HG03280 (cell line): ENCODE measurements around the gene TENT4B.
"Not testable (repeated sequence)": the region's sequence is repeated elsewhere in the genome, so short reads cannot be mapped to it uniquely, and the experiment has no call there.

Experiments
- ATAC-seq: cut with Tn5 transposase; IDR thresholded peaks from one replicate; pipeline ENCODE4 v1.9.1; 2021; ENCODE audit warnings: mild to moderate bottlenecking, moderate library complexity; ENCODE audit not compliant: unreplicated experiment

TENT4B gene

DNA sequence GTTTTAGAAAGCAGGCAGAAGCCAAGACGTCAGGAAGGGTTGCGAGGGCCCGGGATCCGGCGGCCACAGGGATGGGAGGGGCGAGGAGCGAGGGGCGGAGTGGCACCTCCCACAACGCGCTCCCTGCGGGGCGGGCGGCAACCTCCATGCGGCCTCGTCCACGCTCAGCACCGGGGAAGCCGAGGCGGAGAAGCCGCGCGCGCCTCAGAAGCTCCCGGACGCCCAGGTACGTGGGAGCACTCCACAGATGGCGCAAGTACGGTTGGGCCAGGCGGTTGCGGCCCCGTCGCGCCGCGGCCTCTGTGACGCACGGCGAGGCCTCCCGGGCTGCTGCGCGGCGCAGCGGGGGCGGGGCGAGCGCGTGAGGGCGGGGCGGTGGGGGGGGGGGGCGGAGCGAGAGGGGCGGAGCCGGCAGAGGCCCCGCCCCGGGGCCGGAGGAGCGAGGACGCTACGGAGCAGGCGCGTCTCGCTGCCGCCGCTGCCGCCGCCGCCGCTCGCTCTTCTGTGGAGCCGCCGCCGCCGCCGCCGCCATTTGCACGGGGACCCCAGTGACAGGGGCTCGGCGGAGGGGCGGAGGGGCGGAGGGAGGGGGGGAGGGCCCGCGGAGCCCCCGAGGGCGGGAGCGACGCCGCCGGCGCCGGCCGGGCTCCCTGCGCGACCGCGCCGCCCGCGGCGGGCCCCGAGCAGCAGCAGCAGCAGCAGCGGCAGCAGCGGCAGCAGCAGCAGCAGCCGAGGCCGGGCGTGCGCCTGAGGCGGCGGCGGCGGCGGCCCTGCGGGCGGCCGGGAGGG, at the start of gene TENT4B:
Gene TENT4B, plus strand, starts transcription at position 500 of the 789 bp plus-strand sequence. CDS start 316 bp downstream, outside the sequence.
- ATAC-seq, result peak; percentile 78

DNA sequence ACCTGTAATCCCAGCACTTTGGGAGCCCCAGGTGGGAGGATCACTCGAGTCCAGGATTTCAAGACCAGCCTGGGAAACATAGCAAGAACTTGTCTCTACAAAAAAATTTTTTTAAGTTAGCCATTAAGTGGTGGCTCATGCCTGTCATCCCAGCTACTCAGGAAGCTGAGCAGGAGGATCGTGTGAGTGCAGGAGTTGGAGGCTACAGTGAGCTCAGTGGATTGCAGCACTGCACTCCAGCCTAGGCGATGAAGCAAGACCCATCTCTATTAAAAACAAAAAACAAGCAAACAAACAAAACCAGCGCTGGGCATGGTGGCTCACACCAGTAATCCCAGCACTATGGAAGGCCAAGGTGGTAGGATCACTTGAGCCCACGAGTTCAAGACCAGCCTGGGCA, 49.3 kb upstream of the TENT4B start:
- ATAC-seq, result no peak

DNA sequence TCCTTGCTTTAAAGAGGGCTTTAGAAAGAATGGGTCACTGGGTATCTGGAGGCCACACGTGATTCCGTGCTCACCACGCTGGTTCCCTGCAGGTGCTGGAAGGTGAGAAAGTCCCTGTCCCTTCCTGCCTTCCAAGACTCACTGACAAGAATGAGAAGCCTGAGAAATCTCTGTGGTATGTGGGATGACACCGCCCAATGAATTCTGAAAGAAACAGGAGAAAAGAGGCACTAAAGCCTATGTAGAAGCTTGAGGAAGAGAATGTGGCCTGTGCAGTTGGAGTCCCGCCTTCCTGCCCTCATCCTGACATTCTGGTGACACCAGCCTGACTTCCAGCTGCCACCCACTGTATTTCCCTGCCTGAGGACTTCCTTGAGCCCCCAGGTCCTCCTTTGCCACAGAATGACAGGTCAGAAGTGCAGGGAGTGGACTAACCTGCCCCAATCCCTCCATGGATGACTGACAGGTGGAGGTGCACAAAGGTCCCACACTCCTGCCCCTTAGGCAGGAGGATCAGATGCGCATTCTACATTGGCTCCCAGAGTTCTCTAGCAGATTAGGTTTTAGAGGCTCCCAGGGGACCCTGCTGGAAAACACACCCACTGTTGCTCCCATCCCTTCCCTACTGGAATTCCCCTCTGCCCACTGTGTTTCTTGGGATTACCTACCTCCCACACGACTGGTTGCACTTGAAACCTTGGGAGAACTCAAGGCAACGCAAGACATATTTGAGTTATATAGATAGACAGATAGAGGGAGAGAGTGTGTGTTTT, 38.6 kb upstream of the TENT4B start:
- no peak for ATAC-seq

DNA sequence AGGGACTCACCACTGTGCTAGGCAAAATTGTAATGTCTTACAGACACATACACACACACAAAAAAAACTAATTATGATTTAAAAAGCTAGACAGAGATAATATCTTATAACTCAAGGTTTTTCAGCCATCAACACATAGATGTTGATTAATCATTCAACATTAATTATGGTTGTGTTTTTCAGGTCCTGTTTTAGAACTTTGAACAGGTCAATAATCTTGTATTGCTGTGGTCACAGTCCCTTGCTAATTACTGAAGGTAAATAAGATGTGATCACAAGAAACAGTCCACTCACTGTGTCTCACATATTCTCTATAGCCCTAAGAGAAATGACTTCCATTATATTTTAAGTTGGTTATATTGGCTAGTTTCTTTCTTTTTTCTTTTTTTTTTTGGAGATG, 32.4 kb upstream of the TENT4B start:
- no peak for ATAC-seq

DNA sequence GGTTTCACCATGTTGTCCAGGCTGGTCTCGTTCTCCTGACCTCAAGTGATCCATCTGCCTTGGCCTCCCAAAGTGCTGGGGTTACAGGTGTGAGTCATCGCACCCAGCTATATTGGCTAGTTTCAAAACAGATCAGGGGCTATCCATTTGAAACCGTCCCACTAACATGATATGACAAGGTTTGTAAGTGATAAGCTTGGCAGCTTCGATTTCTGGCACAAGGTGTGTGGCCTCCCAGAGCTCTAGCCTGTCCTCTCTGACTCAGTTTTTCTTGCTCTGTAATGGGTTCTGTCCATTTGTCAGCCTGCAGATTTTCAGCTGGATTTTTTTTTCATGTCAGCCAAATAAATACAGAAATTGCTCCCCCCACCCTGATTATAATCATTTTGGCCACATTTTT, 31.8 kb upstream of the TENT4B start:
- ATAC-seq, result peak; percentile 58

DNA sequence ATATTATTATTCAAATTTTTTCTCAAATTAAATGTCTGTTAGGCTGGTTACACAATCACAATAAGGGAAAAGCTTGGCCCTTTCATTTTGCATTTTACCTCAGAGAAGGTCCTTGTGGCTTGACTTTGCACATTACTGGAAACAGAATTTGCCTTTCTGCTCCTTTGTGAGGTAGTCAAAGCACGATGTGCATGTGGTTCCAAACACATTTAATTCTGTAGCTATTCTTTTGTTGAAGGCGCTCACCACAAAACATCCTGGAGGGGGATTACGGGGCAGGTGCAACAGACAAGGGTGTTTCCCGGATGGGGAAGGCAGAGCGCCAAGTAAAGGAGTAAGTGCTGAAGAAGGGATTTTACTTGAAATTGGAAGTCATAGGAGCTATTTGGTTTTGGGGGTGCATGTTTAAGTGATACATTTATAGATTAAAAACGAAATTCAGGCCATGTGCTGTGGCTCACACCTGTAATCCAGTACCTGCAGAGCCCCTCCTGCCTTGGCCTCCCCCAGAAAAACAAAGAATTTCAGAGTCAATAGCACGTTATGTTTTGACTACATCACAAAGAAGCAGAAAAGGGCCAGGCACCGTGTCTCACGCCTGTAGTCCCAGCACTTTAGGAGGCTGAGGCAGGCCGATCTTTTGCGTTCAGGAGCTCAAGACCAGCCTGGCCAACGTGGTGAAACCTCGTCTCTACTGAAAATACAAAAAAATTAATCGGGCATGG, 31.2 kb upstream of the TENT4B start:
- ATAC-seq, result peak; percentile 52

DNA sequence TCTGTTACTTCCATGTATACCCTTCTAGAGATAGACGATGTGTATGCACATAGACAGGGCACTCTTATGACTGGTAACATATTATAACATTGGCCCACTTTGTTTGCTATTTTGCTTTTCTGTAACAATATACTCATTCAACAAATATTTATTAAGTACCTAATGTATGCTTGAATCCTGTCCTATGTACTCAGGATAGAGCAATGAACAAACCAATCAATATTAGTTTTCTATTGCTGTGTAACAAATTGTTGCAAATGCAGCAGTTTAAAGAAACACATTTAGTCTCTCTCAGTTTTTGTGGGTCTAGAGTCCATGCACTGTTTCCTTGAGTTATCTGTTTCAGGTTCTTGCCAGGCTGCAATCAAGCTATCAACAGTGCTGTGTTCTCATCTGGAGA, 29.7 kb upstream of the TENT4B start:
- no peak for ATAC-seq

DNA sequence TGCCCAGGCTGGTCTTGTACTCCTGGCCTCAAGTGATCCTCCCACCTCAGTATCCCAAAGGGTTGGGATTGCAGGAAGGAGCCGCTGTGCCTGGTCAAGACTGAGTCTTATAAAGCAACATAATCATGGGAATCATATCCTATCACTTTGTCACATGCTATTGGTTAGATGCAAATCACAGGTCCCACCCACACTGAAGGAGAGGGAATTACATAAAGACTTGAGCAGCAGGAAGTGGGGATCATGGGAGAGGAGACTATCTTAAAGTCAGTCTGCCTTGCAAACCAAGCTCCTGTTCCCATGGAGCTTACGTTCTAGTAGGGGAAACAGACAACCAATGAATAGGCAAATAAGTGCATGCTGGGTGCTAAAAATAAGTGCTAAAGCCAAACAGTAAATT, 28.3 kb upstream of the TENT4B start:
- ATAC-seq, result no peak

DNA sequence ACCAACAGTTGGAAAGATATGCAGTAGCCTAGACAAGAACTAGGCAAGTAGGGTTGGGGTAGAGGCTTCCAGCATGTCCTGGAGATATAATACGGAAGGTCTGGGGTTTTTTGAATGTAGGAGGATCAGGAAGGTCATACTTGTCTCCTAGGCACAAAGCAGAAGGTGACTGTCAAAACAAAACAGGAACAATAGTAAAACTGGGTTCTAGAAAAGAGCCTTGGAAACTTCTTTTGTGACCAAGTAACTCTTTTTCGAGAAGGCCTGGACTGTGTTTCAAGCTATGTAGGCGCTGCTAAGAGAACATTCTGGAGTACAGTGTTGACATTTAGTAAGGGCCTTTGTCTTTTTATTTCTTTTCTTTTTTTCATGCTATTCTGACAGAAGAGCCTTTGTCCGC, 26.9 kb upstream of the TENT4B start:
- ATAC-seq, result no peak

DNA sequence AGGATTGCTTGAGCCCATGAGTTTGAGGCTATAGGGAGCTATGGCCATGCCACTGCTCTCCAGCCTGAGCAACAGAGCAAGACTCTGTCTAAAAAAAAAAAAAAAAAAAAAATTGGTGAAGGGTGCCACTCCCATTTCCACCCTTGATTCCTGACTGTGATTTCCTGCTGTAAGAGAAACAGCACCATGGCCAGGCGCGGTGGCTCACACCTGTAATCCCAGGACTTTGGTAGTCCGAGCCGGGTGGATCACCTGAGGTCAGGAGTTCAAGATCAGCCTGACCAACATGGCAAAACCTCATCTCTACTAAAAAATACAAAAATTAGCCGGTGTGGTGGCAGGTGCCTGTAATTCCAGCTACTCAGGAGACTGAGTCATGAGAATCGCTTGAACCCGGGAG, 20.5 kb upstream of the TENT4B start:
- ATAC-seq, result not testable (repeated sequence)

DNA sequence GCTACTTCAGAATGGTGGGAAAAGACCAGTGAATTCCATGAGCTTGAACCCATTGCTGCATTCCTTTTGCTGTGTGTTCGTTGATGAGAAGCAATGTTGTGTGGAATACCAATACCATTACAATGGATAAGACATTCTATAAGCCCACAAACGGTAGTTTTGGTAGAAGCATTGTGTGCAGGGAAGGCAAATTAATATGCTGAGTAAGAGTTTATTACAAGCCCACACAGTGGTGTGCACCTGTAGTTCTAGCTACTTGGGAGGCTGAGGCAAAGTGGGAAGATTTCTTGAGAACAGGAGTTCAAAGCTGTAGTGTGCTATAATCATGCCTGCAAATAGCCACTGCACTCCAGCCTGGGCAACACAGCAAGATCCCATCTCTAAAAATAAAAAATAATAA, 19.9 kb upstream of the TENT4B start:
- no peak for ATAC-seq

DNA sequence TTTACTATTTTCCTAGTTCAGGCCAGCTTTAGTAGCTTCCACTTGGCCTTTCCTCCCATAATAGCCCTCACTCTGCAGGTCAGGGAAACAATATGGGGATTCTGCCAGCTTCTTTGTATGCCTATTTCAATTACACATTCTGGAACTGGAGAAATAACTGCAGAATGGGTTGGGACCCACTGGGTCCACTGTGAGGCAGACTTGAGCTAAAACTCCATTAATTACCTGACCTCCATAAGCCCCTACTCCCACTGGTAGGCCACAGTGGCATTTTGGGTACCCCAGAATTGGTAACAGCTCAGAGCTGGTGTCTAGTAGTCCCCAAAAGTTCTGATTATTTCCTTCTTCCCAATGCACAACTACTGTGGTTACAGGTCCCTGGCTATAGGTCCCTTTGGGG, 16.7 kb upstream of the TENT4B start:
- ATAC-seq, result no peak

DNA sequence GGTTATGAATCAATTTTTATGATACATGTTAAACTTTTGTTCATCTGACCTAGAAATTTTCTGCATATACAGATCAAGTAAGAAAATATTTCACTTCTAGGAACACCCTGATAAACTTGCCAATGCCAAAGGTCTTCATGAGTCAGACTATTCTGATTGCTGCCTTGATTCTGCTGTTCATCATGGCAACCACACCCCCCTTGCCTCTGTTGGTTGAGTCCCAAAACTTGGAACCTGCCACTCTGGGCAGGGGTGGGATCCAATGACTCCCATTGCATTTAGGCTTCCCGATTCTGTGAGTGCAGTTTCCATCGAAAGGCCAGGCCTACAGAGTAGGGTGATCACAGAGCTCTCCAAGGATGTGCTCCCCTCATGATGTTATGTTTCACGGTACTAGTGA, 15.8 kb upstream of the TENT4B start:
- no peak for ATAC-seq

DNA sequence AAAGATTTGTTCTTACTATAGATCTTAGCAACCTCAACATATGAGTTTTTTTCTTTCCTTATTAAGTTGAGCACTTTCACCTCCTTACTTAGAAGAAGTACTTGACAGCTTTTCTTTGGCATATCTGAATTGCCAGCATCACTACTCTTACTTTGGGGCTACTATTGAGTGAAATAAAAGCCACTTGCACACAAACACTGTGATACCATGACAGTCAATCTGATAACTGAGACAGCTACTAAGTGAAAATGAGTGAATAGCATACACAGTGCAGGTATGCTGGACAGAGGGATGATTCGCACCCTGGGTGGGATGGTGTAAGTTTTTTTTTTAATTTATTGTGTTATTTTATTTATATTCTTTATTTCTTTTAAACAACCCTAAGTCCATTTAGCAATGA, 13.5 kb upstream of the TENT4B start:
- ATAC-seq, result no peak

DNA sequence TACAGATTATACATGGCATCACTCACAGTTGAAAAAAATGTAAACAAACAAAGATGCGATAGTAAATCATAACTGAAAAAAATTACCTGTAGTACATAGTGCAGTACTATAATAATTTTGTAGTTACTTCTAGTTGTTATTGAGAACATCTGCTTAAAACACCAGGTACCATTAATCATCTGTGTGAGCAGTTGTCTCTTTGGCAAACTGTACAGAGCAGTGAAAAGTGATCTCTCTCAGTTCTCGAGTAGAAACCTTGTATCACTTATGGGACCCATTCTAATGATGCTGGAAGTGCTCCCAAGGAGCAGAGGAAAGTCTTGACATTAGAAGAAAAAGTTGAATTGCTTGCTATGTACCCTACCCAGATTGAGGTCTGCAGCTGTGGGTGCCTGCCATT, 8.9 kb upstream of the TENT4B start:
- no peak for ATAC-seq

DNA sequence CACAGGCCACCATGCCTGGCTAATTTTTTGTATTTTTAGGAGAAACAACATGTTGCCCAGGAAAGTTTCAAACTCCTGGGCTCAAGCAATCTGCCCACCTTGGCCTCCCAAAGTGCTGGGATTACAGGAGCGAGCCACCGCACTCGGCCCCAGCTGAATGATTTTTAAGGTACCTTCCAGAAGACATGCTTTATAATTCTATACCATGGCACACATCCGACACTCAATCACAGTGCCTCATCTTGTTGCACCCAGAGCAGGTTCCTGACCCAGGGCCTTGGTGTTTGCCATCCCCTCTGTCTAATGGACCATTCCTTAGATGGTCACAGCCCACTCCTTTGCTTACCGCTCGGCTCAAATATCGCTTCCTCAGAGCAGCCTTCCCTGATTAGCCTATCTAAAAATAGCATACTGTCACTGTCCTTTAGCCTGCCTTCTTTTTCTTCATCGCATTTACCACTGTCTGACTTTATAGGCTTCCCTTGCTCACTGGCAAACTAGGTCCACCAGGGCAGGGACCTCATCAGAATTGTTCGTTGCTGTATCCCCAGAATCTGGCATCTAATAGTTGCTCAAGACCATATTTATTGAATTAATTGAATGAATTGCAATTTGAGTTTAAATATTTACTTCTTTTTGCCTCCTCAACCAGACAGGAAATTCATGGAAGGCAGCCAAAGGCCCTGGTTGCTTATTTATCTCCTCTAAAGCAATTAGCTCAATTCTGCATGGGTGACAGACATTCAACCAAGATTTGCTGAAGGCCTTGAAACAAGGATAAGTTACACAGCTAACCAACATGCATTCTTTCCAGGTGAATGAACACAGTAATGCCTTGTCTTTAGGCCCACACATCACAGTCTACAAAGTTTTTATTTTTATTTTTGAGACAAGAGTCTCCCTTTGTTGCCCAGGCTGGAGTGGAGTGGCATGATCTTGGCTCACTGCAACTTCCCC, 6.3 kb upstream of the TENT4B start:
- ATAC-seq, result no peak

DNA sequence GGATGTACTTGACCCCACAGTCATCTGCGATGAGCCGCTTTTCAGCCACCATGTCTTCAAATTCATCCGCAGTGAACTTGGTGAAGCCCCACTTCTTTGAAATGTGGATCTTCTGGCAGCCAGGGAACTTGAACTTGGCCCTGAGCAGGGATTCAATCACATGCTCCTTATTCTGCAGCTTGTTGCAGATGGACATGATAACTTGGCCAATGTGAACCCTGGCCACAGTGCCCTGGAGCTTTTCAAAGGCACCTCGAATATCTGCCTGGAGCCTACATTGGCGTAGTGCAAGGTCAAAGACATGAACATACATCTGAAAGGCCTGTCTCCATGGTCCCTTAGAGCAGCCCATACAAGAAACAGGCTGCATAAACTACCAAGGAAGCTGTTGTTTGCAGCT, 1.8 kb upstream of the TENT4B start:
- no peak for ATAC-seq

DNA sequence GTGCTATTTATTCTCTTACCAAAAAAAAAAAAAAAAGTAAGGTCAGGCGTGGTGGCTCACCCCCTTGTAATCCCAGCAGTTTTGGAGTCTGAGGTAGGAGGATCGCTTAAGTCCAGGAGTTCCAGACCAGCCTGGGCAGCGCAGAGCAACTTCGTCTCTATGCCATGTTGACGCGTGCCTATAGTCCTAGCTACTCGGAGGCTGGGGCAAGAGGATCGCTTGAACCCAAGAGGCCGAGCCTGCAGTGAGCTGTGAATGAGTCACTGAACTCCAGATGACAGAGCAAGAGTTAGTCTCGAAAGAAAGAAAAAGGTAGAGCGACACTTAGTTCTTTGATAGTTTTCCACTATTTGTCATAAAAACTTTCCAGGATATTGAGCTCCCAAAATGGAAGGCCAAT, 1.4 kb upstream of the TENT4B start:
- ATAC-seq, result no peak

DNA sequence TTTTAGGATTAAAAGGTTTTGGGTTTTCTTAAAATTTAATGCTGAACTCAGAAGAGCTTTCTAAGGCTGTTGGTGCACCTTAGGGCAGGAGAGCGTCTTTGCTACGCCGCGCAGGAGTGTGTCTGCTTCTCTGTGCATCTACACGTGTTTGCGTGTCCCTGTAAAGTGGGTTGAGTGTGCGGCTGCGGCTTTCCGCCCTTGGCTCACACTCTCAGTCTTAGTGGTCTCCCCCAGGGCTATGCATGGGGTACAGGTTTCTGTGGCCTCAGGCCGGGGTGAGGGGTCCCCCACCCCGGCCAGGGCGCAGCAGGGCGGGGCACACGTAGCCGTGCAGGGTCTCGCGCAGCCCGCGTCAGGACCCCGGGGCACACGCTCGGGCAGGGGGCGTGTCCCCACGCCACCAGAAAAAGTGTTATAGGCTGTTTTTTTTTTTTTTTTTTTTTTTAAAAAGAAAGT, 727 bp upstream of the TENT4B start:
- peak; percentile 45 for ATAC-seq

DNA sequence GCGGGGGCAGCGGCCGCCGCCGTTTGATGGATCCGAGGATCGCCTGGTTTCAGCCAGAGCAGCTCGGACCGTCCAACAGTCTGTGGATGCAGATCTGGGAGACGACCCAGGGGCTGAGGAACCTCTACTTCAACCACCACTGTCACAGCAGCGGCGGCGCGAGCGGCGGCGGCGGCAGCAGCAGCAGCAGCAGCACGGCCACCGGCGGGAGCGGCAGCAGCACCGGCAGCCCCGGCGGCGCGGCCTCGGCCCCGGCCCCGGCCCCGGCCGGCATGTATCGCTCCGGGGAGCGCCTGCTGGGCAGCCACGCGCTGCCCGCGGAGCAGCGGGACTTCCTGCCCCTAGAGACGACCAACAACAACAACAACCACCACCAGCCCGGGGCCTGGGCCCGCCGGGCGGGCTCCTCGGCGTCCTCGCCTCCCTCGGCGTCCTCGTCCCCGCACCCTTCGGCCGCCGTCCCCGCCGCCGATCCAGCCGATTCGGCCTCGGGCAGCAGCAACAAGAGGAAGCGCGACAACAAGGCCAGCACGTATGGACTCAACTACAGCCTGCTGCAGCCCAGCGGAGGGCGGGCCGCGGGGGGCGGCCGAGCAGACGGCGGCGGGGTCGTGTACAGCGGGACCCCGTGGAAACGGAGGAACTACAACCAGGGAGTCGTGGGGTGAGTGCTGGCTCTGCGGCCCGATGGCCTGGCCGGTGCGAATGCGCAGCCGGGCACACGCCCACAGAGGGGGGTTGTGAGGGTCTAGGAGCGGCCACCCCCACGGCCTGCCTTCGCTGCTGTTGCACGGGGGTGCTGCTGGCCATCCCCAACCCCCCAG, 702 bp downstream of the TENT4B start:
- peak; percentile 12 for ATAC-seq
